ENCODE data around the gene MYG1. TPM values are rescaled to one million over a fixed set of nuclear protein-coding genes. Genes with fewer than 3 reads are reported as not detected.

Gene MYG1
- total RNA-seq, 4 donors from 2014 or later, result 43.4 to 51.0 (median 46.0) TPM

- Histone ChIP-seq H3K27me3 (no peaks in the 10 kb centered on the region), H3K4me3 (peak overlapping the region; percentile 66 to 90 (median 74)), H3K4me1 (peaks cover 6 to 13% of the 10 kb centered on the region in 2 donors), H3K9me3 (no peaks in the 10 kb centered on the region), H3K27ac (peak overlapping the region; percentile 60 to 76 (median 72)), H3K36me3 (no peaks in the 10 kb centered on the region)
- no peak for DNase-seq
- intact Hi-C loops (cut with DNase I; ENCODE audit: low total_unique reads), result loop anchor here (1.0 to 2.0 kb wide), 2 partner anchors 21 to 133 kb away; no protein-coding TSS in a partner anchor
- no peak for TF ChIP-seq POLR2A (IDR thresholded peaks at IDR 0.05)
- TF ChIP-seq CTCF (IDR thresholded peaks at IDR 0.05 in 4 of 5, conservative IDR thresholded peaks at IDR 0.05 in 1 of 5), result peak in 1 of 5 experiments; percentile 5
- ATAC-seq, result peak in 1 of 2 donors; percentile 6
- in situ Hi-C loops (cut with MboI; ENCODE audit: low sequenced_read_pairs in 4 of 4), result loop anchor here in 1 of 4 donors (10.0 kb wide), 1 partner anchor 131 kb away; no protein-coding TSS in a partner anchor
Observed at GRCh38 chr12:53345486-53346188, 46.1 kb downstream of the MYG1 start.

GRCh38 chr12:53346491-53346890 is 47.0 kb downstream of the MYG1 start:
- Histone ChIP-seq H3K9me3 (no peaks in the 10 kb centered on the region), H3K27ac (peak overlapping the region in 2 of 4 donors; percentile 69 to 74), H3K4me1 (peaks cover 6 to 13% of the 10 kb centered on the region in 2 donors), H3K36me3 (no peaks in the 10 kb centered on the region), H3K27me3 (no peaks in the 10 kb centered on the region), H3K4me3 (no peak overlapping the region)
- ATAC-seq (no peak), DNase-seq (no peak)
- no peak for TF ChIP-seq CTCF (IDR thresholded peaks at IDR 0.05 in 4 of 5, conservative IDR thresholded peaks at IDR 0.05 in 1 of 5)
- intact Hi-C loops (cut with DNase I; ENCODE audit: low total_unique reads) (no loop called here), in situ Hi-C loops (cut with MboI; ENCODE audit: low sequenced_read_pairs in 4 of 4) (loop anchor here in 1 of 4 donors (10.0 kb wide), 1 partner anchor 132 kb away; no protein-coding TSS in a partner anchor)

GRCh38 chr12:53347905-53348304 is 48.4 kb downstream of the MYG1 start:
- in situ Hi-C loops (cut with MboI; ENCODE audit: low sequenced_read_pairs in 4 of 4) (loop anchor here in 1 of 4 donors (10.0 kb wide), 1 partner anchor 133 kb away; no protein-coding TSS in a partner anchor), intact Hi-C loops (cut with DNase I; ENCODE audit: low total_unique reads) (no loop called here)
- no peak overlapping the region for H3K4me3 ChIP-seq
- no peaks in the 10 kb centered on the region for H3K9me3 ChIP-seq
- TF ChIP-seq POLR2A (IDR thresholded peaks at IDR 0.05) (no peak), CTCF (IDR thresholded peaks at IDR 0.05 in 4 of 5, conservative IDR thresholded peaks at IDR 0.05 in 1 of 5) (no peak)
- no peak for ATAC-seq
- H3K27ac ChIP-seq, result no peak overlapping the region
- DNase-seq, result no peak
- peaks cover 6 to 13% of the 10 kb centered on the region in 2 donors for H3K4me1 ChIP-seq
- no peaks in the 10 kb centered on the region for H3K36me3 ChIP-seq
- no peaks in the 10 kb centered on the region for H3K27me3 ChIP-seq

GRCh38 chr12:53352331-53353256 is 53.1 kb downstream of the MYG1 start:
- intact Hi-C loops (cut with DNase I; ENCODE audit: low total_unique reads) (loop anchor here (1.0 to 2.0 kb wide), 3 partner anchors 28 to 156 kb away; partner anchors contain the start of gene SP1), in situ Hi-C loops (cut with MboI; ENCODE audit: low sequenced_read_pairs in 4 of 4) (loop anchor here in 2 of 4 donors (5.0 to 10.0 kb wide), 2 partner anchors 70 to 162 kb away; partner anchors contain the start of gene AMHR2 (in 1 of the 2))
- Histone ChIP-seq H3K36me3 (no peaks in the 10 kb centered on the region), H3K27ac (no peak overlapping the region), H3K4me1 (no peaks in the 10 kb centered on the region), H3K27me3 (no peaks in the 10 kb centered on the region), H3K9me3 (no peaks in the 10 kb centered on the region), H3K4me3 (no peak overlapping the region)
- ATAC-seq (peak; percentile 98 to 100), DNase-seq (peak; percentile 71 to 78)
- peak; percentile 89 to 94 (median 92) for TF ChIP-seq CTCF (IDR thresholded peaks at IDR 0.05 in 4 of 5, conservative IDR thresholded peaks at IDR 0.05 in 1 of 5)
- TF ChIP-seq POLR2A (IDR thresholded peaks at IDR 0.05), result no peak

All from gastrocnemius medialis (tissue), 4 donors.